ENCODE results near the gene DBT.
"Not testable (repeated sequence)": the region's sequence is repeated elsewhere in the genome, so short reads cannot be mapped to it uniquely, and the experiment has no call there.

The DBT gene
- total RNA-seq = 36.4 to 40.6 reads per million in 2 experiments

DNA sequence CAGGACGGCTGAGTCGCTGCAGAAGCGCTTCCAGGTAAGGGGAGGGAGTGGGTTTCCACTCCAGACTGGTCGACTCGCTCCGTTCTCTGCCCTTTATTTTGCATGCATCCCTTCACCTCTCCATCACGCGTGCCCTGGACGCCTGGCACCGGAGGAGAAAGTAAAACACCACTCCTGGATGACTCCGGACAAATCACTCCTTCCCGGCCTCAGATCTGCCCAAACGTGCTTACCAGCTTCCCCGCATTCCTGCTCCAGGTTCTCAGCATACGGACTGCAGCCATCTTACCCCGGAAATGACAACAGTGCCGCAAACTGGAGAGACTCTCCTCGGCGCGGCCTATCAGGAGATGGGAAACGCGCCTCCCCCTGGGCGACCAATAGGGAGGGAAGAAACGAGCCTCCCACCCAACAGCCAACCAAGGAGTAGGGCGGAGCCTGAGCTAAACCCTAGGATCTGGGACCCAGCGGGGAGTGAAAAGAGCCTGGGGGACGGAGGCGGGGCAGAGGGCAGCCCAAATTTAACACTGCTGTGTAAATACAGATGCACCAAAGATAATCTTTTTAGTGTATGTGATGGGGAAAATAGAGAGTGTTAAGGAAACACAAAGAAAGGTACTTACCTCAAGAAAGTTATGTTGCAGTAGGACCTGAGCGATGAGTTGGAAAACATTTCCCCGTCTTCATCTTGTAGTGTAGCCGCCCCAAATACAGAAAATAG is at the start of gene DBT:
Gene DBT, minus strand, starts transcription at position 298 of the 721 bp plus-strand sequence. Its CDS starts 14 bp downstream, at position 284.
- peak; percentile 88 for DNase-seq (ENCODE audit: low read depth)

DNA sequence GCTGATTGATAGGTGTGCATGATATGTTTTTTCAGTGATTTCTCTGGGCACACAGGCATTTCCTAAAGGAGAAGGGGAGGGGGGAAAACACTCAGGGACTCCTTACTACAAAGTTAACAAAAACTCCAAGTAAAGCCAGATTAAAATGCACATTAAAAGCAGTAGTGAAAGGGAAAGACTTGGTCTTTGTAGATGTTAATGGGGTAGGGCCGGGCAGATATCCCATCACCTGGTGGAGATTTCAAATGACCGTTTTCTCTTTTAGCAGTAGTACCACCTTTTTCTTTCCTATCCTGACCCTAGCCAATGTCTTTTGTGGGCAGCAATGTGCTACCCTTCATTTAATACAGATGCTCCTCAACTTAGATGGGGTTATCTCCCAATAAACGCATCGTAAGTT is 48.9 kb upstream of the DBT start:
- no peak for DNase-seq (ENCODE audit: low read depth)

DNA sequence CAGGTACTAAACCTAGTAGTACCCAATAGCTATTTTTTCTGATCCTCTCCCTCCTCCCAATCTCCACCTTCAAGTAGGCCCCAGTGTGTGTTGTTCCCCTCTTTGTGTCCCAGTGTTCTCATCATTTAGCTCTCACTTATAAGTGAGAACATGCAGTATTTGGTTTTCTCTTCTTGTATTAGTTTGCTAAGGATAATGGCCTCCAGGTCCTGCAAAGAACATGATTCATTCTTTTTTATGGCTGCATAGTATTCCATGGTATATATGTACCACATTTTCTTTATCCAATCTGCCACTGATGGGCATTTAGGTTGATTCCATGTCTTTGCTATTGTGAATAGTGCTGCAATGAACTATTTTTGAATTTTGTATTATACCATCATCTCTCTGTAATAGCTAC is 47.4 kb upstream of the DBT start:
- DNase-seq (ENCODE audit: low read depth) = not testable (repeated sequence)

DNA sequence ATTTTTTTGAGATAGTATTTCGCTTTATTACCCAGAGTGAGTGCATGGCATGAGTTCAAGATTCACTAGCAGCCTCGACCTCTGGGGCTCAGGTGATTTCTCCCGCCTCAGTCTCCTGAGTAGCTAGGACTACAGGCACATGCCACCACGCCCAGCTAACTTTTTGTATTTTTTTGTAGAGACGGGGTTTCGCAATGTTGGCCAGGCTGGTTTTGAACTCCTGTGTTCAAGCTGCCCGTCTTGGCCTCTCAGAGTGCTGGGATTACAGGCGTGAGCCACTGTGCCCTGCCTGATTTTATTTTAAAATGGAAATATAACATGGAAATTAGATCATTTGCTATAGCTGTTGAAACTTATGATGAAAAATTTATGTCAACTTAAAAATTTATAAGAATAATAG is 46.5 kb upstream of the DBT start:
- DNase-seq (ENCODE audit: low read depth) = no peak

DNA sequence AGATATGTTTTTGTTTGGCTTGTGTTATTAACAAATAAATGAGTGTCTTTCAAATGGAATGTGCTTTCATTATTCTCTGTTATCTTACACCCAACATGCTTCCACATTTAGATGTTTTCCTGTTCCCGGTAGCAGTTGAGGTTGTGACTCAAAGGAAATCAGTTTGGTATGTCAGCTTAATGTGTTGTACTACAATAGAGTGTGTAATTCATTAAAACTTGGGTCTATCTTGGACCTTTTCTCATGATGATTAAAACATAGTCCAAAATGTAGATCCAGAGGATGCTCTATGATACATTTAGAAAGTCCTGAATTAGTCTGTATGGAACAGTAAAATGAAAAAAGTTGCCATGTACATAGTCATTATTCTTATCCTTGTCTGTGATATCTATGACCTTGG is 43.1 kb upstream of the DBT start:
- DNase-seq (ENCODE audit: low read depth) = no peak

DNA sequence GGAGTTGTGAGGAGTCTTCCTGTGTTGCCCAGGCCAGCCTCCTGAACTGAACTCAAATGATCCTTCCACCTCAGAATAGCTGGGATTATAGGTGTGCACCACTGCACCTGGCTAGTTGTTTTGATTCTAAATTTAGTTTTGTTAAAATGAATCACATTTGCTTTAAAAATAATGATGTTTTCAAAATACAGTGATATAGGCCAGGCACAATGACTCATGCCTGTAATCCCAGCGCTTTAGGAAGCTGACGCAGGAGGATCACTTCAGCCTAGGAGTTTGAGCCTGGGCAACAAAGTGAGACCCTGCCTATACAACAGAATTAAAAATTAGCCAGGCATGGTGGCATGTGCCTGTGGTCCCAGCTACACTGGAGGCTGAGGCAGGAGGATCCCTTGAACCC is 40.7 kb upstream of the DBT start:
- DNase-seq (ENCODE audit: low read depth) = no peak

DNA sequence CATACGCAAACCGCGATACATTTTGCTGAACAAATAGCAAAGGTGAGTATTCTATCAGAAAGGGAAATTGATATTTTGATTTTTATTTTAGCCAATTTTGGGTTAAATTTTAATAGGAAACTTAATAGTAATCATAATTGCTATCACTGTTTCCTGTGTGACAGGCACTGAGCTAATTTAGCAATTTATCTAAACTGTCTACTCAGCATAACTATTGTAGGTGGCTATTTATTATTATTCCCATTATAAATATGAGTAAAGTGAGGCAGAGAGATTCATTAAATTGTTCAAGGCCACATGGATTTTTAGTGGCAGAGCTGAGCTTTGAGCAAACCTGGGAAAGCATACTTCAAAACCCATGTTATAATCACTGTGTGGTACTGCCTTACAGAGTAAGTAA is 37.5 kb upstream of the DBT start:
- DNase-seq (ENCODE audit: low read depth) = no peak

DNA sequence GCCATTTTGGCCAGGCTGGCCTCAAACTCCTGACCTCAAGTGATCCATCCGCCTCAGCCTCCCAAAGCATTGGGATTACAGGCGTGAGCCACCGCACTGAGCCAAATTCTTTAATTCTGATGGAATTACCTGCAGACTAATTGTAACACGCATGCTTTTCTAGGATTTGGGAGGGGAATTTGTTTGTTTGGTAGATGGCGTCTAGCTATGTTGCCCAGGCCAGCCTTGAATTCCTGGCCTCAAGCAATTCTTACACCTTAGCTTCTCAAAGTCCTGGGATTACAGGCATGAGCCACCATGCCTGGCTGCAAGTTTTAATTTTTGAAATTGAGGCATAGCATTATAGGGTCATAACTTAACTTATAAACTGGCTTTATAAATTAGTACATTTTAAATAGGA is 35.0 kb upstream of the DBT start:
- DNase-seq (ENCODE audit: low read depth) = no peak

DNA sequence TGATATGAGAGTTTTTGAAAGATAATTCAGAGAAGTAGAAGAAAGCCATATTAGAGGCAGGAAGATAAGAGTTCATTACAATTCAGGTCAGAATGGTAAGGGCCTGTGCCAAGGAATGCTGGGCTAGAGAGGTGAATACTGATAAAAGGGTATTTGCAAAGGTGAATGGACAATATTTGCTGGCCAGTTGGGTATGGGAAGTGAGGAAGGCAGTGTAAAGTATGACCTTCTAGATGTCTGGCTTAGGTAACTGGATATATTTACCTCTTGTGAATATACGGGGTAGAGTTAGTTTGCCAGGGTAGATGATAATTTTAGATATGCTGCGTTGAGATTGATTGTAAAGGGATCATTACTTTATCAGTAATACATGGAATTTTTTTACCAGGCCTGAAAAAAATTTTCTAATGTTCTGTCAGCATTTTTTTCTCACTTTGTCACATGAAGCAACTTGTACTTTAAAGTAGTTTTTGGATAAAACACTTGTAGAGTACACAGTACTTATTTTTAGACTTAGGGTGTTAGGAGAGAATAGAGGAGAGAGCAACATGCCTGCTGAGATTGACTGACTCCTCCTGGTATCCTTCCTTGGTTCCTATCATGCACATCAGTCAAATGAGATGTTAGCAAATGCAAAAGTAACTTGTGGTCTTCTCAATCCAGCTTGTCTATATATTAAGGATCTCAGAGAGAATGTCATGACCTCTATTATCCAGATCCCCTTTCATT is 30.5 kb upstream of the DBT start:
- DNase-seq (ENCODE audit: low read depth) = no peak

DNA sequence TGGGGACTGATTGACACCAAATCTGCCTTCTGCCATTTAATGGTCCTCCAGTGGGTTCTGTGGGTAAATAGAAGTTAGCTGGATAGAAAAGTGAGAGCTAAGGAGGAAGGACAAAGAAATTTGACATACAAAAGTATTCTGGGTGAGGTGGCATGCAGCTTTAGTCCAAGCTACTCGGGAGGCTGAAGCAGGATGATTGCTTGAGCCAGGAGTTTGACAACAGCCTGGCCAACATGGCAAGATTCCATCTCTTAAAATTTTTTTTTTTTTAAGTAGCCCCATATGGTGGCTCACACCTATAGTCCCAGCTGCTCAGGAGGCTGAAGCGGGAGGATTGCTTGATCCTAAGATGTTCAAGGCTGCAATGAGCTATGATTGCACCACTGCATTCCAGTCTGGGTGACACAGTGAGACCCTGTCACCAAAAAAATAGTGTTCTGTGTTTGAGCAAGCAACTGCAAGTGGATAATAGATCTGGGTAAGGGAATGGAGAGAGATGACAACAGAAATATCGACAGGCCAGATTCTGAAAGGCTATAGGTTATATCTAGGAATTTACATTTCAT is 29.8 kb upstream of the DBT start:
- DNase-seq (ENCODE audit: low read depth) = no peak

DNA sequence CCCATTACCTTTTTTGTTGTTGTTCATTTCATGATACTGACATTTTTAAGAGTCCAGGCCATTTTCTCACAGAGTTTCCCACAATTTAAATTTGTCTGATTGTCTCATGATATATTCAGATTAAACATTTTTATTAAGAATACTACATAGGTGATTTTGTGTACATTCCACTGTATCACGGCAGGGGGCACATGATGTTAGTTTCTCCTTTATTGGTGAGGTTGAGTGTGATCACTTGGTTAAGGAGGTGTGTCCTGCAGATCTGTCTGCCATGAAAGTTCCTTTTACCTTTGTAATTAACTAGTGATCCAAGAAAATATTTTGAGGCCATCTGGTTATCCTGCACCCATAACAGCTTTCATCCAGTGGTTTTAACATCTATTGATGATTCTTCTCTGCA is 28.2 kb upstream of the DBT start:
- DNase-seq (ENCODE audit: low read depth) = peak; percentile 7

DNA sequence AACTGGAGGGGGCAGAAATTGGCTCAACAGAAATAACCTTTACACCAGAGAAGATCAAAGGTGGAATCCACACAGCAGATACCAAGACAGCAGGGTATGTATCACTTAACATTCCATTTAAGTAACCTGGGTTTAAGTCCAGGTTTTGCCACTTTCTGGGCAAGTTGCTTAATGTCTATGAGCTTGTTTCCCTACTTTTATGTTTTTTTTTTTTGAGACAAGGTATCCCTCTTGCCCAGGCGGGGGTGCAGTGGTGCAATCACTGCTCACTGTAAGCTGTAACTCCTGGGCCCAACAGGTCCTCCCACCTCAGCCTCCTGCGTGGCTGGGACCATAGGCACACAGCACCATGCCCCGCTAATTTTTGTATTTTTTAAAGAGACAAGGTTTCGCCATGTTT is 18.6 kb upstream of the DBT start:
- DNase-seq (ENCODE audit: low read depth) = no peak

DNA sequence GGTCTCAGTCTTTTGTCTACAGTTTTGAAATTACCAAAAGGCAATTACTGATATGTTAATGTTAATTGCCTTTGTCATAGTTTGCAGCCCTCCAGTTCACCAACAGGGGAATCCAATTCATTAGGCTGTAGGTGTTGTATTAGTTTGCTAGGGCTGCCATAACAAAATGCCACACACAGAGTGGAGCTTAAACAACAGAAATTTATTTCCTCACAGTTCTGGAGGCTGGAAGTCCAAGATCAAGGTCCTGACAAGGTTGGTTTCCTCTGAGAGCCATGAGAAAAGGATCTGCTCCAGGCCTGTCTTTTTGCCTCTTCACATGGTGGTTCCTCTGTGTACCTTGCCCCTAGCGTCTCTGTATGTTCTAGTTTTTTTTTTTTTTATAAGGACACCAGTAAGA is 17.6 kb upstream of the DBT start:
- DNase-seq (ENCODE audit: low read depth) = no peak

DNA sequence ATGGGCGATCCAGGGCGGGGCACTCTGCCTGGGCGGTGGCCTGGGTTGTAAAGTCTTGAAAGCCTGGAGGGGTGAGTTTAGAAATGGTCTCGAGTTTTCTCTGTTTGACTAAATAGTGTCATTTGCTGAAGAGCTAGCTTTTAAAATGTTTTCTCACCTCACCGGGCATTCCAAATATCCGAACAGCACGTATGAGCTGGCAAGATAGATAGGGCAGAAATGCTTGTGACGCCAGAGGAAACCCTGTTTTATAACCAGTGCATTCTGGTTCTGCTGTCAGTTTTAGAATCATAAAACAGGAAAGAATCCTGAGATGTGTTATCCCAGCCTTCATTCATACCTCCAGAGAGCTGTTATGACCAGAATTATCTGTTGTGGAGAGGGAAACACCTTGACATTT is 17.1 kb upstream of the DBT start:
- no peak for DNase-seq (ENCODE audit: low read depth)

DNA sequence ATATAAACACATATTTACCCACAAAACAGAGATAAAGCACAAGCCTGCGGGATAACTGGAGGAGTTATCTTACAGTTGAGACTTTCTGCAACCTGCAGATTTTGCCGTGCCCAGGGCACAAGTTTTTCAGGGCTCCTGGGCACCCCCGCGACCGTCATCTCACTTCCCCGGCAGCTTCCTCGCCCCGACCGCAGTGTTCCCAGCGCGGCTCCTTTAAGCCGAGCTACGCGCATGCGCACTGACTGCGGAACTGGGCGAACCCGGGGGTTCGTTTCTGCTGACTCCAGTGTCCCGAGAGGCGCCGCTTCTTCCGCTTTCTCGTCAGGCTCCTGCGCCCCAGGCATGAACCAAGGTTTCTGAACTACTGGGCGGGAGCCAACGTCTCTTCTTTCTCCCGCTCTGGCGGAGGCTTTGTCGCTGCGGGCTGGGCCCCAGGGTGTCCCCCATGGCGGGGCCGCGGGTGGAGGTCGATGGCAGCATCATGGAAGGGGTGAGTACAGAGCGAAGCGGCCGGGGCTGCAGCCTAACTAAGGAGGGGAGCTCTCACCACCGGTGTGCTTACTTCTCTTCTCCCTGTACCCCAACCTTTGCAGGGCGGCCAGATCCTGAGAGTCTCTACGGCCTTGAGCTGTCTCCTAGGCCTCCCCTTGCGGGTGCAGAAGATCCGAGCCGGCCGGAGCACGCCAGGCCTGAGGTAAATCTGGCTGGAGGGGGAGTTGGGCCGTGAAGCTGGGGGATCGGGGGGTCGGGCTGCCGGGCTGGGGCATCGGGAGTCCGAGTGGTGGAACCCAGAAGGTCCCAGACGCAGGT is 16.5 kb upstream of the DBT start, which contains the start of gene RTCA:
Gene RTCA, plus strand, starts transcription at position 286 of the 810 bp plus-strand sequence. Its CDS starts 160 bp downstream, at position 446.
- DNase-seq (ENCODE audit: low read depth) = peak; percentile 94

DNA sequence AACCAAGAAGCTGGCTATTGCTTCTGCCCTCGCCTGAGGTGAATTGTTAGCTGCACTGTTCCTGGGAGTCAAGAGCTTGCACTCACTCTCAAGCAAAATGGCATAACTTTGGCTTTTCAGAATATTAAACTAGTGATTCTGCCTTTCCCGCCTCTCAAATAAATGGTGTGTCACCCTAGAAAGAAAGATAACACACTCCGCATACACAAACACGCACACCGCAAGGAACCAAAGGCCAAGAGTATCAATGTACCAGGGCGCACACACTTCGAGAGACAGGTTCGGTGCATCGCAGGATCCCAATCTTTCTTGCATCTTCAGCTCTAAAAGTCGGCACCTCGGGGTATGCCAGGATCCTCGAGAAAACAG is 15.9 kb upstream of the DBT start:
- DNase-seq (ENCODE audit: low read depth) = no peak

DNA sequence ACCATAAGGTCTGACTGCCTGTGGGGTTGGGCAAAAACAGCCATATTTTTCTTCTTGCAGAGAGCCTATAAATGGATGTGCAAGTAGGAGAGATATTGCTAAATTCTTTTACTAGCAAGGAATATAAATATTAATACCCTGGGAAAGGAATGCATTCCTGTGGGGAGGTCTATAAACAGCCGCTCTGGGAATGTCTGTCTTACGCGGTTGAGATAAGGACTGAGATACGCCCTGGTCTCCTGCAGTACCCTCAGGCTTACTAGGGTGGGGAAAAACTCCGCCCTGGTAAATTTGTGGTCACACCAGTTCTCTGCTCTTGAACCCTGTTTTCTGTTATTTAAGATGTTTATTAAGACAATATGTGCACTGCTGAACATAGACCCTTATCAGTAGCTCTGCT is 14.4 kb upstream of the DBT start:
- DNase-seq (ENCODE audit: low read depth) = not testable (repeated sequence)

DNA sequence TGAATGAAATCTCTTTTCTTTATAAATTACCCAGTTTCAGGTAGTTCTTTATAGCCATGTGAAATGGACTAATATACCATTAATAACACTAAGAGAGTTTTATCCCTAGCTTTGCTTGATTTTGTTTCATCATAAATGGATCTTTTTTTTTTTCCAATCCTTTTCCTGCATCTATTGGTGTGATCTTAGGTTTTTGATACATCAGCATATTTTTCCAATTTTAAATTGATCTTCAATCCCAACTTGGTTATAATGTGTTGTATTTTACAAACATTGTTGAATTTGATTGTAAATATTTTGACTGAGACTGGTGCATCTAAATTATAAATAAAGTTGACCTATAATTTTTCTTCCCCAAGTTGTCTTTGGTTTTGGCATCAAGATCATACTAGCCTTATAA is 12.1 kb upstream of the DBT start:
- no peak for DNase-seq (ENCODE audit: low read depth)

DNA sequence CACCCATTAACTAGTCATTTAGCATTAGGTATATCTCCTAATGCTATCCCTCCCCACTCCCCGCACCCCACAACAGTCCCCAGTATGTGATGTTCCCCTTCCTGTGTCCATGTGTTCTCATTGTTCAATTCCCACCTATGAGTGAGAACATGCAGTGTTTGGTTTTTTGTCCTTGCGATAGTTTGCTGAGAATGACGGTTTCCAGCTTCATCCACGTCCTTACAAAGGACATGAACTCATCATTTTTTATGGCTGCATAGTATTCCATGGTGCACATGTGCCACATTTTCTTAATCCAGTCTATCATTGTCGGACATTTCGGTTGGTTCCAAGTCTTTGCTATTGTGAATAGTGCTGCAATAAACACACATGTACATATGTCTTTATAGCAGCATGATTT is 8.8 kb upstream of the DBT start:
- not testable (repeated sequence) for DNase-seq (ENCODE audit: low read depth)

DNA sequence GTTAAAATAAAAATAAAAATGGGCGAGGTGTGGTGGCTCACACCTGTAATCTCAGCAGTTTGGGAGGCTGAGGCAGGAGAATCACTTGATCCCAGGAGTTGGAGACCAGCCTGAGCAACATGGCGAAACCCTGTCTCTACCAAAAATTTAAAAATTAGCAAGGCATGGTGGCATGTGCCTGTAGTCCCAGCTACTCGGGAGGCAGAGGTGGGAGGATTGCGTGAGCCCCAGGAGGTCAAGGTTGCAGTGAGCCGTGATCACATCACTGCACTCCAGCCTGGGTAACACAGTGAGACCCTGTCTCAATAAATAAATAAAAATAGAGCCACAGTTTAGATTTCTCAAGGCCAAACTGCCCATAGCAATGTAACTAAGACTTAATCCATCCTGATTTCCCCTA is 6.6 kb upstream of the DBT start:
- DNase-seq (ENCODE audit: low read depth) = not testable (repeated sequence)

DNA sequence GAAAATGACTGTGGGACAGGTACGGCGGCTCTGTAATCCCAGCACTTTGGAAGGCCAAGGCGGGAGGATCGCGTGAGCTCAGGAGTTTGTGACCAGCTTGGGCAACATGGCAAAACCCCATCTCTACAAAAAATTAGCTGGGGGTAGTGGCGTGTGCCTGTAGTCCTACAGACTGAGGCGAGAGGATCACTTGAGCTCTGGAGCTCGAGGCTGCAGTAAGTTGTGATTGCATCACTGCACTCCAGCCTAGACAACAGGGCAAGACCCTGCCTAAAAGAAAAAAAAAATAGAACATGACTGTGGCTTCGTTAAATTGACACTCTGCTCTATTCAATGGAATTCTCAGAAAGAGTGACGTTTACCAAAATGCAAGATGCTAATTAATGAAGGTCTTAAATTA is 3.9 kb upstream of the DBT start:
- DNase-seq (ENCODE audit: low read depth) = no peak

DNA sequence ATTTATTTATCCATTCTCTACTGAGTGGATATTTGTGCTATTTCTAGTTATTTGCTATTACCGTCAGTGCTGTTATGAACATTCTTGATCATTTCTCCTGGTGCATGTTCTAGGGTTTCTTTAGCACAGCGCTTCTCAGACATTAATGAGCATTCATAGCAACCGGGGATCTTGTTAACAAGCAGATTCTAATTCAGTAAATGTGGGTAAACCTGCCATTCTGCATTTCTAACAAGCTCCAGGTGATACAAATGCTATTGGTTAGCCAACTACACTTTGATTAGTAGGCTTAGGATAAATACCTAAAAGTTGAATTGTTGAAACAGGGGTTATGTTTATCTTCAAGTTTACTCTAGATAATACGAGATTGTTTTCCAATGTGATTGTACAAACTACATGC is 3.3 kb upstream of the DBT start:
- DNase-seq (ENCODE audit: low read depth) = no peak
